Hepatic stellate cell (primary cell): ENCODE results near the gene OR2B6.
"Not testable (repeated sequence)": the region's sequence is repeated elsewhere in the genome, so short reads cannot be mapped to it uniquely, and the experiment has no call there.

ENCODE experiments used
- DNase-seq: peaks from one replicate; pipeline ENCODE4 v3.0.0; 2011; ENCODE audit warnings: low spot score

The OR2B6 gene

DNA sequence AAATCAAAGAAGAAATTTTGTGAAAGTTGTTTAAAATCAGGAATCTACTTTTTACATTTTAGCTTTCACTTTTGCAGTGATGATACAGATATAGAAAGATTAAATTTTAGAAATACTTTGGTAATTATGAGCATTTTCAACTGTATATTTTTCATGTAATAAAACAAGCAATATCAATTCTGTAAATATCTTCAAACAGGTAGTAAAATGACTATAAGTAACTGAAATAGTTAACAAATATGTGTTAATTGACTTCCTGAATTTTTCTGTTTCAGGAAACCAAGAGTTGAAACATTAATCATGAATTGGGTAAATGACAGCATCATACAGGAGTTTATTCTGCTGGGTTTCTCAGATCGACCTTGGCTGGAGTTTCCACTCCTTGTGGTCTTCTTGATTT lies at the start of gene OR2B6:
Gene OR2B6 (plus strand): TSS at position 301 of the 400 bp plus-strand sequence. CDS start 0 bp downstream, at position 301.
- no peak for DNase-seq

DNA sequence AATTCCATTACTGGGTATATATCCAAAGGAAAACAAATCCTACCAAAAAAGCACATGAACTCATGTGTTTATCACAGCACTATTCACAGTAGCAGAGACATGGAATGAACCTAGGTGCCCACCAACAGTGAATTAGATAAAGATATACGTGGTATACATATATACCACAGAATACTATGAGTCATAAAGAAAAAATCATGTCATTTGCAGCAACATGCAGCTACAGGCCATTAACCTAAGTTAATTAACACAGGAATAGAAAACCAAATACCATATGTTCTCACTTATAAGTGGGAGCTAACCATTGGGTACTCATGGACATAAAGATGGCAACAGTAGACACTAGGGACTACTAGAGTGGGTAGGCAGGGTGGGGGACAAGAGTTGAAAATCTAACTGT lies 49.0 kb upstream of the OR2B6 start:
- DNase-seq = no peak

DNA sequence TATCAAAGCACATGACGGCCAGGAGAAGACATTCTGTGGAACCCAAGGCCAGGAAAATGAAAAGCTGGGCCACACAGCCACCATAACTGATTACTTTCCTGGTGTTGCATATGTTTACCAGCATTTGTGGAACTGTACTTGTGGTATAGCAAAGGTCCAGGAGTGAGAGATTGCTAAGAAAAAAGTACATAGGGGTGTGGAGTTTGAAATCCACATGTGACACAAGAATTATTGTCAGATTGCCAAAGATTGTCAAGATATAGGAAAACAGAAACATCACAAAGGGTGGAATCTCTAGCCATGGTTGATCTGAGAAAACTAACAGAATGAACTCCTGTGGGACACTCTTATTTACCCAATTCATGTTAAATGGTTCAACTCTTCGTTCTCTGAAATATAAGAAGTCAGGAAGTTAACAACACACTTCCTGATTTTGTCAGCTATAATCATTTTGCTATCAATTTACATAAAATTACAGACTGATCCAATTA lies 45.0 kb upstream of the OR2B6 start, which contains the start of gene OR2B2:
Gene OR2B2 (minus strand): TSS at position 441 of the 491 bp plus-strand sequence. CDS start 77 bp downstream, at position 364.
- DNase-seq = no peak

DNA sequence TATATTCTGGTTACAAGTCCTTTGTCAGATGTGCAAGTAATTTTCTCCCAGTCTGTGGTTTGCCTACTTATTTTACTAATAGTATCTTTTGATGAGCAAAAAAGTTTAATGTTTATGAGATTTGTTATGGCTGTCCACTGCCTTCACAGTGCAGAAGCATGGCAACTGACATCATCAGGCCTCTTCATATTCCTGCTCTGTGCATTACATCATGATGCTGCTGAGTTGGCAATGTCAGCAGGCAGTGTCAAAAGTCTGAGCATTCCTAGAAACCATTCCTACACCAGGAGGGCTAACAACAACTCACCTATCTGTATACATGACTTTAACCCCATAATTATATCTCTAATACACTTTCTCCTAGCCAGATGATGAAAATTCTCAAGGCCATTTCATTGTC lies 34.1 kb upstream of the OR2B6 start:
- no peak for DNase-seq

DNA sequence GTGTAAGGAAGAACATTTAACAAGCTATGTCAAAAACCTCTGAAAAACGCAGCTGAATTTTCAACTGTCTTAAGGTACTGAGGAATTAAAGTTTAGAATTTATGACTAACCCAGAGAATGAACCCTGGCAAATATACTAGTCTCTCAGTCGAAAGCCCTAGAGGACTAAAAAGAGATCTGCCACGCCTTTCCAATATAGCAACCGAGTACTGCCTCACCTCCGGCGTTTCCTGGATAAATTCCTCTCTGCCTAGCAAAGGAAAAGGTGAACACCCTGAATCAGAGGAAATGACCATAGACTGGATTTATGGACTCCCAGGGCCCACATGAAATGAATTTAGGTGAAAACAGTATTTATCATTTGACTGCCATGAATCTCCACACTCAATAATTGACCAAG lies 32.9 kb upstream of the OR2B6 start:
- DNase-seq = no peak

DNA sequence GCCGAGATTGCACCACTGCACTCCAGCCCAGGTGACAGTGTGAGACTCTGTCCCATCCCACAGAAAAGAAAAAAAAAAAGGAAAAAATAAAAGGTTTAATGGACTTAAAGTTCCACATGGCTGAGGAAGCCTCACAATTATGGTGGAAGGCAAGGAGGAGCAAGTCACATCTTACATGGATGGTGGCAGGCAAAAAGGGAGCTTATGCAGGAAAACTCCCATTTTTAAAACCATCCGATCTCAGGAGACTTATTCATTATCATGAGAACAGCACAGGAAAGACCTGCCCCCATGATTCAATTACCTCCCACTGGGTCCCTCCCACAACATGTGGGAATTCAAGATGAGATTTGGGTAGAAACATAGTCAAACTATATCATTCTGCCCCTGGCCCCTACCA lies 29.0 kb upstream of the OR2B6 start:
- DNase-seq = not testable (repeated sequence)

DNA sequence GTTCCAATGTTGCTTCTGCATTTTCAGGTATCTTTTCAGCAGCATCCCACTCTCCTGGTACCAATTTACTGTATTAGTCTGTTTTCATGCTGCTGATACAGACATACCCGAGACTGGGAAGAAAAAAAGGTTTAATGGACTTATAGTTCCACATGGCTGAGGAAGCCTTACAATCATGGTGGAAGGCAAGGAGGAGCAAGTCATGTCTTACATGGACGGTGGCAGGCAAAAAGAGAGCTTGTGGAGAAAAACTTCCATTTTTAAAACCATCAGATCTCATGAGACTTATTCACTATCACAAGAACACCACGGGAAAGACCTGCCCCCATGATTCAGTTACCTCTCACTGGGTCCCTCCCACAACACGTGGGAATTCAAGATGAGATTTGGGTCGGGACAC lies 27.1 kb upstream of the OR2B6 start:
- DNase-seq = not testable (repeated sequence)

DNA sequence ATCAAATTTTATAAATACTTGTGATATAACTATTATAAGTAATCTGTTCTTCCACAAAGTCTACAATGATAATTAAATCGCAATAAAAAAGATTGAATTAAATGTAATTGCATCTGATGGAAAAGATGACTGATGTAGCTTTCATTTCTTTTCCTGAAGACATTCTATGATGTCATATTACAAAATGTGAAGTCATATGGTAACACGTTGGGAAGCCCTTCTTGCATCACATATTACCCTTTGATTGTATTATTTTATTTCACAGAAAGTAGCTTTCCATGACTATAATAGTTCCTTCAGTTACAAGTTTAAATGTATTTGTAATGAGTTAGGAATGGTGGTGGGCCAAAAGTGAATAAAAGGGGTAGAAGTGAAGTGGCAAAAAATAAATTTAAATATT lies 25.8 kb upstream of the OR2B6 start:
- no peak for DNase-seq

DNA sequence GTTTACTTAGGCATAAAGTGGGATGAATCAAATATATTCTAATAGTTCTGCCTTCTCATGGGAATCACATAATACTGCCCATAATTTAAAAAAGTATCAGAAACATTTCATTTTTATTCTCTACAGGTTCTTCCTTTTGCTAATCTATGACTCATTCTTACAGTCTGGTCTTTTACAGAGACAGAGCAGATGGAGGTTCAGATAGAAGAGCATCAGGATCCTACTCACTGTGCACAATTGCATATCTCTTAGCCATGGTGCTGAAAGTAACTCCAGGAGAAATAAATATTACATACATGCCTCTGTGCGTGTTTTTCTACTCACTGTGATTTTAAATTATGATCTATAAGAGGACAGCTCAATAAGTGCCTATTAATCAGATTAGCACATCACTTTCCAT lies 16.3 kb upstream of the OR2B6 start:
- no peak for DNase-seq

DNA sequence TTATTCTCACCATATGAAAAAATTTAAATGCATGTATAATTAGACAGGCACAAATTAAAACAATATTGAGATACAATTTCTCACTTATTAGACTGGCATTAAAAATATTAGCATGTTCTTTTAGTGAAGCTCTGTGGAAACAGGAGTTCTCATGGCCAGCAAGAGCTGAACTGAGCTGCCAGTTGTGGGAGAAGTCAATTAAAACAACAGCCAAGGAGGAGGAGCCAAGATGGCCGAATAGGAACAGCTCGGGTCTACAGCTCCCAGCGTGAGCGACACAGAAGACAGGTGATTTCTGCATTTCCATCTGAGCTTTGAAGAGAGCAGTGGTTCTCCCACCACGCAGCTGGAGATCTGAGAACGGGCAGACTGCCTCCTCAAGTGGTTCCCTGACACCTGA lies 14.0 kb upstream of the OR2B6 start:
- not testable (repeated sequence) for DNase-seq

DNA sequence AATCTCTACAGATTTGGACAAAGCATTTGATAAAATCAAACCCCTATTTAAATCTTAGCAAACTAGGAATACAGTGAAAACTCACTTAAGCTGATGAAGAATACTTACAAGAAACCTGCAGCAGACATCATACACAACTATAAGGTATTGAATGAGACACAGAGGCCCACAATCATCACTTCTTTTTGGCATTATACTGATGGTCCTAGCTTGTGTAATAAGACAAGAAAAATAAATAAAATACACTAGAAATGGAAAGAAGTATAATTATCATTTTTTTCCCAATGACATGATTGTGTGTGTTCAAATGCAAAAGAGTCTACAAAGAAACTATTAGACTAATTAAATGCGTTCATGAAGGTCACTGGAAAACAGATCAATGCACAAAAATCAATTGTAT lies 8.8 kb upstream of the OR2B6 start:
- DNase-seq = no peak

DNA sequence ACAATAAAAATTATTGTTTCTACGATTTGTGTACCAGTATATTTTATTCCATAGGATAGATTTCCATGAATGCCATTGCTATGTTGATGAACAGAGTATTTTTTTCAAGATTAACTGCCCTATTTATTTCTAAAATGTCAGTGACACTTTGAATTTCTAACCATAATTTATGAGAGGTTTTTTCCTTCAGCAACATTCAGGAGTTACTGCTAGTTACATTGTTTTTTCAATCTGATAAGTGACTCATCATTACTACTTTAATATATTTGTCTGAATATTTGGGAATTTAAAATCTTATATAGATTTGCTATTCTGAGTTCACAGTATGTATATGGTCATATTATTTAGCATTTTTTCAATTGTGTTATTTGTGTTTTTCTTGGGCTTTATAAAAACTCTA lies 6.0 kb upstream of the OR2B6 start:
- DNase-seq = no peak

DNA sequence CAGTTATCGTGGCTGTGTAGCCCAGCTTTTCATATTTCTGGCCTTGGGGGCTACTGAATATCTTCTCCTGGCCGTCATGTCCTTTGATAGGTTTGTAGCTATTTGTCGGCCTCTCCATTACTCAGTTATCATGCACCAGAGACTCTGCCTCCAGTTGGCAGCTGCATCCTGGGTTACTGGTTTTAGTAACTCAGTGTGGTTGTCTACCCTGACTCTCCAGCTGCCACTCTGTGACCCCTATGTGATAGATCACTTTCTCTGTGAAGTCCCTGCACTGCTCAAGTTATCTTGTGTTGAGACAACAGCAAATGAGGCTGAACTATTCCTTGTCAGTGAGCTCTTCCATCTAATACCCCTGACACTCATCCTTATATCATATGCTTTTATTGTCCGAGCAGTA lies 475 bp downstream of the OR2B6 start:
- no peak for DNase-seq

DNA sequence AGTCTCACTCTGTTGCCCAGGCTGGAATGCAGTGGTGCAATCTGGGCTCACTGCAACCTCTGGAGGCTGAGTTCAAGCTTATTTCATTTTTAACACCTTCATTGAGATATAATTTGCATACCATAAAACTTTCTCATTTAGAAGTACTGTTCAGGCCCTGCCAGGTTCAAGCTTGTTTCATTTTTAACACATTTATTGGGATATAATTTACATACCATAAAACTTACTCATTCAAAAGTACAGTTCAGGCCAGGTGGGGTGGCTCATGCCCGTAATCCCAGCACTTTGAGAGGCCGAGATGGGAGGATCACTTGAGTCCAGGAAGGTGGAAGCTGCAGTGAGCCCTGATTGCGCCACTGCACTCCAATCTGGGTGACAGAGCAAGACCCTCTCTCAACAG lies 5.5 kb downstream of the OR2B6 start:
- DNase-seq = no peak

DNA sequence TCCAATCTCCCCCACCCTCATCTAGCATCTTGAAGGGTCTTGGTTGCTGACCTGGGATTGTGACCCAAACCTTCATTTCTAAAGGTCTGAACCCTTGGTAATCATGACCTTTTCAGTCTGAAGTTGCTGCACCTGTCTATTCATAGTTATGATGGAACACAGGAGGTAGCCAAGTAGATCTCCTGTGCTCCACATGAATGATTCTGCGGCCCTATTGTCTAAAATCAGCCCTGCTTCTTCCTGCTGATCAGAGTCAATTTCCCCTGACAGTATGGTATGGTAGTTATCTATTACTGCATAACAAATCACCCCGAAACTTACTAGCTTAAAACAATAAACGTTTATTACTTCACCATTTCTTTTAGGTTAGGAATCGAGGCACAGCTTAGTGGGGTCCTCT lies 9.0 kb downstream of the OR2B6 start:
- DNase-seq = no peak

DNA sequence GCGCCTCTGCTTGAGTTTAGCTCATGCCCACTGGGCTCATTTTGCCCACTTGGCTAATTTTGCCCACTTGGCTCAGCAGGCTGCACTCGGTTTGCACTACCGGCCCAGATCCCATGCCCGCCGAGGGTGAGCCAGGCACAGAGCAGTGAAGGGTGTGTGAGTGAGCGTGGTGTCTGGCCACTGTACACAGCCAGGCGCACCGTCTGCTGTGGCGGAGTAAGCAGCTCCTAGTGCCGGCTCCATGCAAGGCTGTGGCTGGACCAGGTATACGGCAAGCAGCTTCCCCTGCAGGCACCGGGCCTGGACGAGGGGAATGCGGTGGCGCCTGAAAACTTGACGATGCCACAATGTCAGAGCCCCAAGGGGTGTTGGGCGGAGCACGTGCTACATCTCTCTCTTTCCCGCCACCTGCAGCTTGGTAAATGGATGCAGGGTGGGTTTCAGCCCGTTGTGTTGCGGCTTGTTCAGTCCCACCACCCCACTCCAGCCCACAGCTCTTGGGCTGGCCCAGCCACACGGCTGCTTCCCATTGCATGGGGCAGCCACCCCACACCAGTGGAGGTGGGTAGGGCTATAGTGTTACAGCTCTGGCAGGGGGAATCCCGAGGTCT lies 9.9 kb downstream of the OR2B6 start:
- DNase-seq = no peak

DNA sequence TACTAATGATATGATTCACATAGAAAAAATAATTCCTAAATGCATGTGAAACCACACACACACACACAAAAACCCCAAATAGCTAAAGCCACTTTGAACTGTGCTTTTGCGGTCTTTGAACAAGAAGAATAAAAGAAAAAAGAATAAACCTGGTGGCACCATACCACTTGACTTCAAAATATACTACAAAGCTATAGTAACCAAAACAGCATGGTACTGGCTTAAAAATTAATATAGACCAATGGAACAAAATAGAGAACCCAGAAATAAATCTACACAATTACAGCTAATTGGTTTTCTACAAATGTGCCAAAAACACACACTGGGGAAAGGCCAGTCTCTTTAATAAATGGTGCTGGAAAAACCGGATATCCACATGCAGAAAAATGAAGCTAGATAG lies 13.4 kb downstream of the OR2B6 start:
- DNase-seq = no peak

DNA sequence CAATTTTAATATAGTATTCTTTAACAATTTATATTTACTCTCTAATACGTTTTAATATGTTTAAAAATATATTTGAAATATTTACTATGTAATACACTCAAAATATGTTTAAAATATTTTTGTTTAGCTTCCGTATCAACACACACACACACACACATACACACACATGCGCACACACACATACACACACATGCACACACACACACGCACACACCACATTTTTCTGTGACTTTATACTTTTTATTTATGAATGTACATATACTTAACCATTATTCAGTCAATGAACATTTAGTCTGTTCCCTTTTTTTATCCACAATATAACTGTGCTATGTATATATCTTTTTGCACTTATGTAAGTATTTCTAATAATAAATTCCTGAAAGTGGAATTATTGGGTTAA lies 15.7 kb downstream of the OR2B6 start:
- no peak for DNase-seq

DNA sequence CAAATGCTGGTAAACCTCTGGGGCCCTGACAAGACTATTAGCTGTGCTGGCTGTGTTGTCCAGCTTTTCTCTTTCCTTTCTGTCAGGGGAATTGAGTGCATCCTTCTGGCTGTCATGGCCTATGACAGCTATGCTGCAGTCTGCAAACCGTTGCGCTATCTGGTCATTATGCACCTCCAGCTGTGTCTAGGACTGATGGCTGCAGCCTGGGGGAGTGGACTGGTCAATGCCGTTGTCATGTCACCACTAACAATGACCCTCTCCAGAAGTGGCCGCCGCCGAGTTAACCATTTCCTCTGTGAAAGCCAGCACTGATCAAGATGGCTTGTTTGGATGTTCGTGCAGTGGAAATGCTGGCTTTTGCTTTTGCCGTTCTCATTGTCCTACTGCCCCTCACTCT lies 20.3 kb downstream of the OR2B6 start:
- no peak for DNase-seq

DNA sequence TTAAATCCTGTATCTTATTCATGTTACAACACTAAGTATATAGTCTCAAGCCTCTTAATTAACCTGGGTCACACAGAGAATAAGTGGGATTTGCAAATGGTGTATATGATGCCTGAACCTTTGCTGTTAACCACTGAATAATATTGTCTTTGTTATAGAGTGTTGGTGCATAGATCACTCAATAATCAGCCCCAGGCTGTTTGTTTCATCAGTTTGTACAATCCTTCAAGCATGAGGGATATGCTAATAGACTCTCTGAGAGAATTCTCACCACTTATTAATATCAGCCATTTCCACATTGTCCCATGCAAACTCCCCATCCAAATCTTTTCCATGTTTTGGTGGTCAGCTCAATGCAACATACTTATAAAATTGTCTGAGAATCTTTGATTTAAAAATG lies 21.7 kb downstream of the OR2B6 start:
- no peak for DNase-seq

DNA sequence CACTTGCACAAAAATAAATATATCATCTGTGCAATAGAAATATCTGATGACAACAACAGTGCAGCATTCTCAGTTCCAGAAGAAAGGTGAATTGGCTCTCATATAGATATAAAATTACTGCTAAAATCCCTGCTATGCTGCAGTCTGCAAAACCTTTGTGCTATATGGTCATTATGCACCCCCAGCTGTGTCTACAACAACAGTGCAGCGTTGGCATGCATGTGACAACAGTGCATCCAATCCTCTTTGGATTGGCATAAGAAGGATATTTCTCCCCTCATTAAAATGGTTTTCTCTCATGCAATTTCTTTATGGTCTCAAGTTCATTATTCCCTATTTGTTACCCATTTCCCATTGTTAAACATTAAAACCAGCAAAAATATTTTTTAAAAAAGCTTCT lies 23.1 kb downstream of the OR2B6 start:
- DNase-seq = no peak

DNA sequence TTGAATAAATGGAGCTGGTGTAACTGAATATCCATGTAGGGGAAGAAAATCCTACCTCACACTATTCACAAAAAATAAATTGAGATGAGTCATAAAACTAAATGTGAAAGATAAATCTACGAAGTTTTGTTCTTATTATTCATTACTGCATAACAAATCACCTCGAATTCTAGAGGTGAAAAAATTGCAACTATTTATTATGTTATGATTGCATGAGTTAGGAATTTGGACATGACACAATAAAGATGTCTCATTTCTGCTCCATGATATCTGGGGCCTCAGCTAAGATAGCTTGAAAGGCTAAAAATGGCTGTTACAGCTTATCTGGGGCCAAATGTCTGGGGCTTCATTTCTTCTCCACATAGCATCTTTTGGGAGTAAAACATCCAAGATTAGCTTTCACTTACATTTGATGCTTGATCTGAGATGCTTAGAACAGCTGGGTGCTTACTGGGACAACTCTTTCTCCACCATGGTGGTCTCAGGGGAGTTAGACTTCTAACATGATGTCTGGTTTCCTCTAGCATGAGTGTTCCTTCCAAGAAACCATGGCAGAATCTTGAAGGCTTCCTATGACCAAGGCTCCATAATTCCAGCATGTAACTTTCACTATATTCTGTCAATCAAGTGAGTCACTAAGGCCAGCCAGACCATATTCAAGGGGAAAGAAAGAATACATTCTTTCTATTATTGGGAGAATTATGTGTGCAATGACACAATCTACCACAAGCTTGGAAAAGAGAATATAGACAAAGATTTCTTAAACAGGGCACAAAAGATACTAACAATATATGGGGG lies 30.1 kb downstream of the OR2B6 start:
- DNase-seq = no peak

DNA sequence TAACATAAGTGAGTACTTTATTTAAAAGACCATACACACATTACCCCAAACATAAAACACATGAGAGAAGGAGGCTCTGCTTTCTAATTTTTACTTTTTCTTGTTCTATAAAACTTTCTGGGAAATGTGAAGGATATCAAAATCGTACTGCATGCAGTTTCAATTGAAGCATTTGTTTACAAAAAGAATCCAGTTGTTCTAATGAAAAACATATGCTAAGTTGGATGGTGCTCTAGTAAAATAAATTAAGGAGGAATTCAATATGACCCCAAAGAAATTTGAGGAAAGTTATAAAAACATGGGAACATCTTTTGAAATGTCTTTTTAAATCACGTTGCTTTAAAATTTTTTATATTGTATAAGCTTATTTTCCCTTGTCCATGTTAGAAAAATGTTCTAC lies 37.6 kb downstream of the OR2B6 start:
- no peak for DNase-seq
